Esophagus (tissue), 2 donors: ENCODE measurements around the gene ACKR2. TPM values are rescaled to one million over a fixed set of nuclear protein-coding genes. Genes with fewer than 3 reads are reported as not detected.

Experiments
- H3K27ac ChIP-seq, 2 donors: one replicate each; pipeline ENCODE4 v1.5.1; 2013; ENCODE audit warnings: low read depth in 2 of 2, mild to moderate bottlenecking in 2 of 2, inconsistent platforms in 1 of 2, low read length in 1 of 2, moderate library complexity in 1 of 2
- H3K27me3 ChIP-seq, 2 donors: one replicate each; pipeline ENCODE4 v1.6.1; 2013; ENCODE audit warnings: low read length in 2 of 2, control low read depth in 1 of 2, mild to moderate bottlenecking in 1 of 2; ENCODE audit not compliant: insufficient read depth in 2 of 2, control insufficient read depth in 1 of 2
- H3K36me3 ChIP-seq, 2 donors: one replicate each; pipeline ENCODE4 v1.6.1; 2013; ENCODE audit warnings: low read length in 1 of 2; ENCODE audit not compliant: control insufficient read depth in 2 of 2, insufficient read depth in 2 of 2
- H3K4me1 ChIP-seq, 2 donors: one replicate each; pipeline ENCODE4 v1.6.1; 2013; ENCODE audit warnings: low read length in 1 of 2; ENCODE audit not compliant: control insufficient read depth in 2 of 2, insufficient read depth in 2 of 2
- H3K4me3 ChIP-seq, 2 donors: one replicate each; pipeline ENCODE4 v1.5.1; 2013; ENCODE audit warnings: low read length in 2 of 2, mild to moderate bottlenecking in 2 of 2, low read depth in 1 of 2, moderate library complexity in 1 of 2
- H3K9me3 ChIP-seq, 2 donors: one replicate each; pipeline ENCODE4 v1.6.1; 2013; ENCODE audit warnings: mild to moderate bottlenecking in 2 of 2, low read depth in 1 of 2, low read length in 1 of 2, moderate library complexity in 1 of 2; ENCODE audit not compliant: control insufficient read depth in 2 of 2, insufficient read depth in 1 of 2
- WGBS, 2 donors: extraction: QIAGEN DNeasy Blood & Tissue Kit; methylation state at CpG; one replicate each; pipeline ENCODE4 v1.1.7; 2013; 5-methylcytosine and 5-hydroxymethylcytosine counted together
- polyA plus RNA-seq, 2 donors: library from polyadenylated mRNA; stranded (reverse); fragments of 200-250 nt; gene quantifications; one replicate each; pipeline ENCODE4 v1.2.3, GENCODE V29; 2013
- donor health status: healthy with polysubstance abuse.
- donor health status: Bipolar disorder and iron deficiency.

Gene ACKR2
- polyA plus RNA-seq, 2 donors, result 0.75 to 0.88 TPM

GRCh38 chr3:42838571-42838970, 29.3 kb downstream of the ACKR2 start:
- Histone ChIP-seq H3K4me1 (no peaks in the 10 kb centered on the region), H3K27me3 (no peaks in the 10 kb centered on the region), H3K4me3 (no peak overlapping the region), H3K27ac (no peak overlapping the region), H3K36me3 (no peaks in the 10 kb centered on the region), H3K9me3 (no peaks in the 10 kb centered on the region)
- 73 to 78% methylated on average over 4 of the region's 4 CpGs for WGBS, 2 donors

- H3K36me3 ChIP-seq, result no peaks in the 10 kb centered on the region
- H3K4me3 ChIP-seq, result no peak overlapping the region
- H3K9me3 ChIP-seq, result no peaks in the 10 kb centered on the region
- no peaks in the 10 kb centered on the region for H3K27me3 ChIP-seq
- WGBS, 2 donors, result 33% methylated on average over 7 of the region's 7 CpGs
- H3K27ac ChIP-seq, result no peak overlapping the region
- H3K4me1 ChIP-seq, result peaks cover 0 to 3% of the 10 kb centered on the region in 2 donors
Observed at GRCh38 chr3:42839616-42840015, 30.4 kb downstream of the ACKR2 start.

- no peak overlapping the region for H3K4me3 ChIP-seq
- no peaks in the 10 kb centered on the region for H3K27me3 ChIP-seq
- 64 to 72% methylated on average over 1 of the region's 1 CpG for WGBS, 2 donors
- H3K27ac ChIP-seq, result no peak overlapping the region
- H3K4me1 ChIP-seq, result peaks cover 0 to 5% of the 10 kb centered on the region in 2 donors
- H3K9me3 ChIP-seq, result no peaks in the 10 kb centered on the region
- H3K36me3 ChIP-seq, result no peaks in the 10 kb centered on the region
Observed at GRCh38 chr3:42841332-42841731, 32.1 kb downstream of the ACKR2 start.

- H3K4me1 ChIP-seq, result peaks cover 0 to 5% of the 10 kb centered on the region in 2 donors
- peak overlapping the region in 1 of 2 donors; percentile 49 for H3K27ac ChIP-seq
- 73 to 77% methylated on average over 6 of the region's 6 CpGs for WGBS, 2 donors
- no peak overlapping the region for H3K4me3 ChIP-seq
- no peaks in the 10 kb centered on the region for H3K27me3 ChIP-seq
- H3K36me3 ChIP-seq, result no peaks in the 10 kb centered on the region
- no peaks in the 10 kb centered on the region for H3K9me3 ChIP-seq
Observed at GRCh38 chr3:42843713-42844411, 34.6 kb downstream of the ACKR2 start.

- 64 to 82% methylated on average over 1 of the region's 1 CpG for WGBS, 2 donors
- Histone ChIP-seq H3K27me3 (no peaks in the 10 kb centered on the region), H3K36me3 (no peaks in the 10 kb centered on the region), H3K27ac (peak overlapping the region in 1 of 2 donors; percentile 38), H3K4me3 (no peak overlapping the region), H3K4me1 (peaks cover 0 to 5% of the 10 kb centered on the region in 2 donors), H3K9me3 (no peaks in the 10 kb centered on the region)
Observed at GRCh38 chr3:42844412-42844713, 35.1 kb downstream of the ACKR2 start.

- 81 to 95% methylated on average over 4 of the region's 4 CpGs for WGBS, 2 donors
- H3K4me1 ChIP-seq, result peaks cover 0 to 5% of the 10 kb centered on the region in 2 donors
- H3K4me3 ChIP-seq, result no peak overlapping the region
- H3K27me3 ChIP-seq, result no peaks in the 10 kb centered on the region
- H3K9me3 ChIP-seq, result no peaks in the 10 kb centered on the region
- H3K27ac ChIP-seq, result peak overlapping the region; percentile 11 to 24
- no peaks in the 10 kb centered on the region for H3K36me3 ChIP-seq
Observed at GRCh38 chr3:42844815-42845214, 35.6 kb downstream of the ACKR2 start.

GRCh38 chr3:42846685-42847522, 37.7 kb downstream of the ACKR2 start:
- peaks cover 0 to 7% of the 10 kb centered on the region in 2 donors for H3K4me1 ChIP-seq

GRCh38 chr3:42847731-42848130, 38.5 kb downstream of the ACKR2 start:
- Histone ChIP-seq H3K36me3 (no peaks in the 10 kb centered on the region), H3K4me3 (no peak overlapping the region), H3K27me3 (no peaks in the 10 kb centered on the region), H3K4me1 (peaks cover 0 to 7% of the 10 kb centered on the region in 2 donors), H3K9me3 (no peaks in the 10 kb centered on the region), H3K27ac (no peak overlapping the region)
- 38 to 42% methylated on average over 4 of the region's 4 CpGs for WGBS, 2 donors

More at GRCh38 chr3:42846685-42847522, 37.7 kb downstream of the ACKR2 start:
- WGBS, 2 donors, result 47% methylated on average over 5 of the region's 5 CpGs
- Histone ChIP-seq H3K4me3 (no peak overlapping the region), H3K27me3 (no peaks in the 10 kb centered on the region), H3K36me3 (no peaks in the 10 kb centered on the region), H3K27ac (peak overlapping the region in 1 of 2 donors; percentile 69), H3K9me3 (no peaks in the 10 kb centered on the region)

- Histone ChIP-seq H3K36me3 (no peaks in the 10 kb centered on the region), H3K4me3 (no peak overlapping the region), H3K9me3 (no peaks in the 10 kb centered on the region), H3K27ac (no peak overlapping the region), H3K27me3 (no peaks in the 10 kb centered on the region), H3K4me1 (peaks cover 0 to 7% of the 10 kb centered on the region in 2 donors)
- WGBS, 2 donors, result 90 to 96% methylated on average over 7 of the region's 7 CpGs
Observed at GRCh38 chr3:42849017-42849416, 39.8 kb downstream of the ACKR2 start.
